IPS DF 19.7 (cell line): Measurements from ENCODE around the gene GJD4.

Source experiments
- DNase-seq: peaks from one replicate; pipeline ENCODE4 v3.0.0-alpha.2; 2013; ENCODE audit warnings: low read depth, low spot score

GJD4 gene

GRCh38 chr10:35579116-35579515, 26.0 kb upstream of the GJD4 start:
- DNase-seq: no peak

- DNase-seq: no peak
Measured at GRCh38 chr10:35579726-35580422, 25.3 kb upstream of the GJD4 start.

GRCh38 chr10:35580423-35580770, 24.7 kb upstream of the GJD4 start:
- DNase-seq: no peak

GRCh38 chr10:35581655-35582054, 23.5 kb upstream of the GJD4 start:
- DNase-seq: no peak

- DNase-seq: no peak
Measured at GRCh38 chr10:35584946-35585345, 20.2 kb upstream of the GJD4 start.

GRCh38 chr10:35585356-35585755, 19.8 kb upstream of the GJD4 start:
- no peak for DNase-seq

GRCh38 chr10:35585903-35586535, 19.1 kb upstream of the GJD4 start:
- no peak for DNase-seq

GRCh38 chr10:35588836-35589235, 16.3 kb upstream of the GJD4 start:
- no peak for DNase-seq

- DNase-seq: no peak
Measured at GRCh38 chr10:35592441-35592840, 12.7 kb upstream of the GJD4 start.

GRCh38 chr10:35594115-35595079, 10.7 kb upstream of the GJD4 start:
- peak; percentile 80 for DNase-seq

- no peak for DNase-seq
Measured at GRCh38 chr10:35595106-35595505, 10.0 kb upstream of the GJD4 start.

GRCh38 chr10:35598379-35598778, 6.8 kb upstream of the GJD4 start:
- no peak for DNase-seq

- DNase-seq: no peak
Measured at GRCh38 chr10:35600193-35600592, 4.9 kb upstream of the GJD4 start.

GRCh38 chr10:35606430-35606829, 1.3 kb downstream of the GJD4 start:
- DNase-seq: no peak

- no peak for DNase-seq
Measured at GRCh38 chr10:35607475-35608327, 2.6 kb downstream of the GJD4 start.

GRCh38 chr10:35608328-35608672, 3.2 kb downstream of the GJD4 start:
- DNase-seq: no peak

GRCh38 chr10:35611750-35612149, 6.6 kb downstream of the GJD4 start:
- no peak for DNase-seq

- no peak for DNase-seq
Measured at GRCh38 chr10:35612385-35613106, 7.4 kb downstream of the GJD4 start.

- no peak for DNase-seq
Measured at GRCh38 chr10:35613107-35613440, 7.9 kb downstream of the GJD4 start.

GRCh38 chr10:35613597-35614226, 8.6 kb downstream of the GJD4 start:
- no peak for DNase-seq

- no peak for DNase-seq
Measured at GRCh38 chr10:35614312-35614711, 9.2 kb downstream of the GJD4 start.
